GM12892 (cell line): ENCODE measurements around the gene VAMP1.

Experiments
- DNase-seq: peaks from one replicate; pipeline ENCODE4 v3.0.0; 2011; ENCODE audit not compliant: insufficient read length
- FAIRE-seq: peaks from 2 replicates; lab custom pipeline; 2011; peaks lifted over from hg19 to GRCh38; lab: Jason Lieb, UNC
- POLR2A ChIP-seq: IDR thresholded peaks from 2 replicates; pipeline ENCODE4 v1.6.1; 2011; ENCODE audit warnings: low read depth, low read length, control low read depth
- POLR2AphosphoS5 ChIP-seq: IDR thresholded peaks from 2 replicates; pipeline ENCODE4 v1.6.1; 2011; ENCODE audit warnings: low read depth, low read length, control low read depth
- TAF1 ChIP-seq: IDR thresholded peaks from 2 replicates; pipeline ENCODE4 v1.6.1; 2011; ENCODE audit warnings: low read depth, mild to moderate bottlenecking, control low read depth, low read length, borderline replicate concordance

VAMP1 gene

GRCh38 chr12:6426882-6427671, 43.4 kb downstream of the VAMP1 start:
- FAIRE-seq (peak; percentile 88), DNase-seq (peak; percentile 52)
- no peak for TF ChIP-seq TAF1
- TF ChIP-seq POLR2AphosphoS5, result peak; percentile 4; the same call in 1 of the 2 replicates

GRCh38 chr12:6425590-6426531, 44.6 kb downstream of the VAMP1 start:
- DNase-seq, result no peak
- no peak for TF ChIP-seq TAF1
- no peak for TF ChIP-seq POLR2A
- no peak for TF ChIP-seq POLR2AphosphoS5
- peak; percentile 57 for FAIRE-seq

GRCh38 chr12:6424866-6425265, 45.6 kb downstream of the VAMP1 start:
- TF ChIP-seq POLR2A (no peak), TAF1 (no peak), POLR2AphosphoS5 (no peak)
- DNase-seq (no peak), FAIRE-seq (no peak)

GRCh38 chr12:6424008-6424347, 46.5 kb downstream of the VAMP1 start:
- FAIRE-seq, result no peak
- TF ChIP-seq POLR2A (no peak), POLR2AphosphoS5 (no peak), TAF1 (no peak)
- DNase-seq, result no peak

GRCh38 chr12:6423267-6424007, 47.0 kb downstream of the VAMP1 start:
- no peak for TF ChIP-seq TAF1
- TF ChIP-seq POLR2AphosphoS5, result no peak
- no peak for TF ChIP-seq POLR2A
- FAIRE-seq (peak; percentile 95), DNase-seq (peak; percentile 57)

- FAIRE-seq, result no peak
- no peak for DNase-seq
- no peak for TF ChIP-seq POLR2A
- TF ChIP-seq POLR2AphosphoS5, result no peak
- TF ChIP-seq TAF1, result no peak
These were observed 50.1 kb downstream of the VAMP1 start for GRCh38 chr12:6420364-6420763.

- no peak for TF ChIP-seq POLR2AphosphoS5
- TF ChIP-seq POLR2A, result no peak
- no peak for TF ChIP-seq TAF1
- DNase-seq, result no peak
- FAIRE-seq, result no peak
These were observed 51.7 kb downstream of the VAMP1 start for GRCh38 chr12:6418796-6419195.

GRCh38 chr12:6416596-6416995, 53.9 kb downstream of the VAMP1 start:
- no peak for DNase-seq
- TF ChIP-seq POLR2AphosphoS5, result no peak
- TF ChIP-seq POLR2A, result no peak
- TF ChIP-seq TAF1, result no peak
- FAIRE-seq, result no peak
